ENCODE measurements around the gene CLCN1.

Gene CLCN1

GRCh38 chr7:143368387-143368786 is 52.5 kb downstream of the CLCN1 start:
- TF ChIP-seq CTCF (IDR thresholded peaks at IDR 0.05; ENCODE audit: low read length) (no peak), EZH2 (IDR thresholded peaks at IDR 0.05; ENCODE audit: borderline replicate concordance, low read length) (no peak)
- H3K9me2 ChIP-seq (ENCODE audit: low read depth, low read length): no peaks in the 10 kb centered on the region
- no peak overlapping the region for H3K4me2 ChIP-seq (ENCODE audit: low read length)
- H3K79me2 ChIP-seq (ENCODE audit: insufficient read depth, low read length): no peaks in the 10 kb centered on the region
- no peaks in the 10 kb centered on the region for H3K9me3 ChIP-seq (ENCODE audit: low read length)
- H3K36me3 ChIP-seq (ENCODE audit: insufficient read depth, low read length): no peaks in the 10 kb centered on the region
- H2AFZ ChIP-seq (ENCODE audit: low read length): no peak overlapping the region
- H3K27ac ChIP-seq (ENCODE audit: low read depth, low read length, poor library complexity, severe bottlenecking): no peak overlapping the region
- H3F3A ChIP-seq (ENCODE audit: insufficient read depth, low read length): no peaks in the 10 kb centered on the region
- no peak overlapping the region for H3K9ac ChIP-seq (ENCODE audit: low read length)
- peaks cover 16% of the 10 kb centered on the region for H3K27me3 ChIP-seq (ENCODE audit: insufficient read depth, low read length)
- H3K4me3 ChIP-seq (ENCODE audit: low read depth, low read length, poor library complexity, severe bottlenecking): no peak overlapping the region
- H4K20me1 ChIP-seq (ENCODE audit: insufficient read depth, low read length): peaks cover 3% of the 10 kb centered on the region; the same call in 1 of the 2 replicates
- no peaks in the 10 kb centered on the region for H3K4me1 ChIP-seq (ENCODE audit: insufficient read depth, low read length, severe bottlenecking)

- H3K79me2 ChIP-seq (ENCODE audit: insufficient read depth, low read length): no peaks in the 10 kb centered on the region
- no peak for TF ChIP-seq CTCF (IDR thresholded peaks at IDR 0.05; ENCODE audit: low read length)
- TF ChIP-seq EZH2 (IDR thresholded peaks at IDR 0.05; ENCODE audit: borderline replicate concordance, low read length): no peak
These were observed 54.1 kb downstream of the CLCN1 start for GRCh38 chr7:143369678-143370651.

GRCh38 chr7:143372070-143372469 is 56.2 kb downstream of the CLCN1 start:
- no peaks in the 10 kb centered on the region for H3K36me3 ChIP-seq (ENCODE audit: insufficient read depth, low read length)
- H3K9me2 ChIP-seq (ENCODE audit: low read depth, low read length): no peaks in the 10 kb centered on the region
- H3K27ac ChIP-seq (ENCODE audit: low read depth, low read length, poor library complexity, severe bottlenecking): no peak overlapping the region
- peaks cover 16% of the 10 kb centered on the region for H3K27me3 ChIP-seq (ENCODE audit: insufficient read depth, low read length)
- TF ChIP-seq EZH2 (IDR thresholded peaks at IDR 0.05; ENCODE audit: borderline replicate concordance, low read length) (no peak), CTCF (IDR thresholded peaks at IDR 0.05; ENCODE audit: low read length) (peak; percentile 8; the same call in 1 of the 2 replicates)
- H3K4me1 ChIP-seq (ENCODE audit: insufficient read depth, low read length, severe bottlenecking): no peaks in the 10 kb centered on the region
- H4K20me1 ChIP-seq (ENCODE audit: insufficient read depth, low read length): no peaks in the 10 kb centered on the region
- no peaks in the 10 kb centered on the region for H3K79me2 ChIP-seq (ENCODE audit: insufficient read depth, low read length)
- no peaks in the 10 kb centered on the region for H3F3A ChIP-seq (ENCODE audit: insufficient read depth, low read length)
- H3K9ac ChIP-seq (ENCODE audit: low read length): no peak overlapping the region
- H2AFZ ChIP-seq (ENCODE audit: low read length): no peak overlapping the region
- H3K4me3 ChIP-seq (ENCODE audit: low read depth, low read length, poor library complexity, severe bottlenecking): no peak overlapping the region
- no peak overlapping the region for H3K4me2 ChIP-seq (ENCODE audit: low read length)
- H3K9me3 ChIP-seq (ENCODE audit: low read length): no peaks in the 10 kb centered on the region

More at GRCh38 chr7:143369678-143370651, 54.1 kb downstream of the CLCN1 start:
- no peaks in the 10 kb centered on the region for H3K36me3 ChIP-seq (ENCODE audit: insufficient read depth, low read length)
- H3K4me3 ChIP-seq (ENCODE audit: low read depth, low read length, poor library complexity, severe bottlenecking): no peak overlapping the region
- H3K4me2 ChIP-seq (ENCODE audit: low read length): no peak overlapping the region
- no peaks in the 10 kb centered on the region for H3K4me1 ChIP-seq (ENCODE audit: insufficient read depth, low read length, severe bottlenecking)
- H3K9me2 ChIP-seq (ENCODE audit: low read depth, low read length): no peaks in the 10 kb centered on the region
- no peak overlapping the region for H2AFZ ChIP-seq (ENCODE audit: low read length)
- H3K9ac ChIP-seq (ENCODE audit: low read length): no peak overlapping the region
- no peaks in the 10 kb centered on the region for H3K9me3 ChIP-seq (ENCODE audit: low read length)
- H3K27ac ChIP-seq (ENCODE audit: low read depth, low read length, poor library complexity, severe bottlenecking): no peak overlapping the region
- H3K27me3 ChIP-seq (ENCODE audit: insufficient read depth, low read length): peaks cover 16% of the 10 kb centered on the region
- H3F3A ChIP-seq (ENCODE audit: insufficient read depth, low read length): no peaks in the 10 kb centered on the region
- no peaks in the 10 kb centered on the region for H4K20me1 ChIP-seq (ENCODE audit: insufficient read depth, low read length)
